ENCODE results near the gene HS6ST2. TPM values are rescaled to one million over a fixed set of nuclear protein-coding genes. Genes with fewer than 3 reads are reported as not detected.

Gene HS6ST2
- total and polyA plus RNA-seq, 9 of the 15 experiments (the other 6 are each of a cell fraction or from before 2014, with no cell fraction given), result not detected

GRCh38 chrX:132631579-132632232, 326.7 kb downstream of the HS6ST2 start (continued):
- no peak for TF ChIP-seq CEBPZ (IDR thresholded peaks at IDR 0.05; ENCODE audit: borderline replicate concordance, low read depth, low read length)
- TF ChIP-seq FOSL1 (tag; conservative IDR thresholded peaks at IDR 0.05), result no peak
- 0 out of 2 replicates have a peak, but pooled peaks have one; percentile 23 for TF ChIP-seq DEAF1 (CRISPR knock-in tag; IDR thresholded peaks at IDR 0.05)
- peak; percentile 61 to 64 for TF ChIP-seq RAD21 (CRISPR knock-in tag; conservative IDR thresholded peaks at IDR 0.05 in 1 of 2, IDR thresholded peaks at IDR 0.05 in 1 of 2)

All from K562 (cell line).